HCT116 (cell line): ENCODE results near the gene MARCHF3. TPM values are rescaled to one million over a fixed set of nuclear protein-coding genes. Genes with fewer than 3 reads are reported as not detected.
"Not testable (repeated sequence)": the region's sequence is repeated elsewhere in the genome, so short reads cannot be mapped to it uniquely, and the experiment has no call there.

Experiments
- ATAC-seq: fragments of 200-7000 bp; cut with Tn5 transposase; 2 replicates; pipeline ENCODE4 v1.9.1; 2020; ENCODE audit warnings: mild to moderate bottlenecking, moderate library complexity
- BruUV-seq: library from RNA; stranded (reverse); fragments of 400-500 nt; replicated peaks from 2 replicates; lab custom pipeline; 2021; lab: Mats Ljungman, UMichigan
- CTCF ChIA-PET: fragments of 300-600 bp; sonication (Branson Sonifier 250); formaldehyde crosslinking; loops from one replicate; lab custom pipeline; 2021; ENCODE audit warnings: antibody characterized with exemption; lab: Charles Lee
- POLR2A ChIA-PET: fragments of 300-600, 350-600 bp; sonication (Branson Sonifier 250); formaldehyde crosslinking; loops from one replicate; lab custom pipeline; 2021; ENCODE audit warnings: antibody characterized with exemption; lab: Charles Lee
- RAD21 ChIA-PET, 2 experiments: fragments of 300-600 bp; sonication (Branson Sonifier 250); formaldehyde crosslinking; loops; one replicate each; lab custom pipeline; 2023; ENCODE audit warnings: low total read pairs in 2 of 2; ENCODE audit not compliant: uncharacterized antibody in 2 of 2, unreplicated experiment in 2 of 2, low non-redundant PET in 1 of 2; lab: Charles Lee
- DNase-seq: peaks from one replicate; pipeline ENCODE4 v3.0.0-alpha.2; 2010; ENCODE audit warnings: low read depth, low spot score
- H2AFZ ChIP-seq: fragments of 200-600 bp; shearing (Covaris generic), sonication (generic); 2 replicates; pipeline ENCODE4 v1.6.1; 2017; ENCODE audit warnings: low read depth, mixed run types, mixed read lengths, antibody characterized with exemption, low read length; ENCODE audit not compliant: poor library complexity, severe bottlenecking
- H3K27ac ChIP-seq: 2 replicates; pipeline ENCODE4 v1.5.1; 2012; ENCODE audit warnings: low read depth, low read length
- H3K27me3 ChIP-seq: fragments of 200-600 bp; sonication (generic); 2 replicates; pipeline ENCODE4 v1.6.1; 2016; ENCODE audit warnings: mixed run types, low read length, mixed read lengths; ENCODE audit not compliant: insufficient read depth
- H3K36me3 ChIP-seq, 2 experiments: fragments of 200-500 bp in 1 of 2; fragments of 200-600 bp in 1 of 2; sonication (Bioruptor generic) in 1 of 2; sonication (generic) in 1 of 2; 2 replicates each; pipeline versions ENCODE4 v1.5.1 to v1.6.1; 2014 to 2016; ENCODE audit warnings: low read length in 2 of 2, inconsistent platforms in 1 of 2, mixed read lengths in 1 of 2, mixed run types in 1 of 2; ENCODE audit not compliant: insufficient read depth in 2 of 2, control insufficient read depth in 1 of 2
- H3K4me1 ChIP-seq, 2 experiments: fragments of 200-600 bp in 1 of 2; sonication (generic) in 1 of 2; 2 replicates each; pipeline versions ENCODE4 v1.5.1 to v1.6.1; 2012 to 2017; ENCODE audit warnings: low read length in 2 of 2, inconsistent platforms in 1 of 2, mild to moderate bottlenecking in 1 of 2, mixed read lengths in 1 of 2, mixed run types in 1 of 2, moderate library complexity in 1 of 2; ENCODE audit not compliant: insufficient read depth in 2 of 2, control insufficient read depth in 1 of 2
- H3K4me2 ChIP-seq: fragments of 200-600 bp; sonication (generic); 2 replicates; pipeline ENCODE4 v1.6.1; 2017; ENCODE audit warnings: mixed run types, low read length, mixed read lengths
- H3K4me3 ChIP-seq, 2 experiments: fragments of 200-600 bp in 1 of 2; sonication (generic) in 1 of 2; replicated peaks in 1 of 2; 2 replicates each; pipeline ENCODE4 v1.5.1; 2011 to 2016; ENCODE audit warnings: low read length in 2 of 2, control low read depth in 1 of 2, low read depth in 1 of 2, mild to moderate bottlenecking in 1 of 2, mixed read lengths in 1 of 2, mixed run types in 1 of 2
- H3K79me2 ChIP-seq: fragments of 200-600 bp; sonication (generic); 2 replicates; pipeline ENCODE4 v1.6.1; 2017; ENCODE audit warnings: mild to moderate bottlenecking, mixed run types, low read length, moderate library complexity, mixed read lengths; ENCODE audit not compliant: insufficient read depth
- H3K9ac ChIP-seq: fragments of 200-600 bp; sonication (generic); 2 replicates; pipeline ENCODE4 v1.6.1; 2016; ENCODE audit warnings: low read length, mixed read lengths
- H3K9me2 ChIP-seq: fragments of 200-600 bp; sonication (generic), shearing (Covaris generic); 2 replicates; pipeline ENCODE4 v1.6.1; 2017; ENCODE audit warnings: mixed run types, mild to moderate bottlenecking, moderate library complexity; ENCODE audit not compliant: insufficient read depth
- H3K9me3 ChIP-seq, 2 experiments: fragments of 200-500 bp in 1 of 2; fragments of 200-600 bp in 1 of 2; sonication (Bioruptor generic) in 1 of 2; sonication (generic) in 1 of 2; 2 replicates each; pipeline ENCODE4 v1.6.1; 2014 to 2017; ENCODE audit warnings: low read length in 2 of 2, mixed read lengths in 2 of 2, inconsistent platforms in 1 of 2, low read depth in 1 of 2, mild to moderate bottlenecking in 1 of 2, mixed run types in 1 of 2, moderate library complexity in 1 of 2; ENCODE audit not compliant: control insufficient read depth in 1 of 2, insufficient read depth in 1 of 2
- H4K20me1 ChIP-seq: fragments of 200-600 bp; sonication (generic), shearing (Covaris generic); 2 replicates; pipeline ENCODE4 v1.6.1; 2017; ENCODE audit warnings: mixed run types, mild to moderate bottlenecking, moderate library complexity; ENCODE audit not compliant: insufficient read depth
- EGR1 ChIP-seq: IDR thresholded peaks from 2 replicates; pipeline ENCODE4 v1.6.1; 2012; ENCODE audit warnings: low read depth
- JUND ChIP-seq: IDR thresholded peaks from 2 replicates; pipeline ENCODE4 v1.6.1; 2012
- SIN3A ChIP-seq: IDR thresholded peaks from 2 replicates; pipeline ENCODE4 v1.6.1; 2012; ENCODE audit warnings: low read depth
- TCF7L2 ChIP-seq: IDR thresholded peaks from 2 replicates; pipeline ENCODE4 v1.7.0; 2011; ENCODE audit warnings: borderline replicate concordance, inconsistent platforms; ENCODE audit not compliant: insufficient read depth, insufficient read length; ENCODE audit errors: extremely low read depth
- intact Hi-C: fragments of 100-400 bp; cut with micrococcal nuclease; formaldehyde crosslinking; loops from 2 replicates; pipeline ENCODE4 v1.10.0; 2022
- total RNA-seq: library from RNA; stranded (reverse); gene quantifications from one replicate; pipeline ENCODE4 v1.2.1, GENCODE V29; 2021; ENCODE audit not compliant: unreplicated experiment
- TF ChIP-seq, protein P1 (sequence below), 3 experiments: fragments of 200-600 bp in 1 of 3; sonication (generic) in 1 of 3; IDR thresholded peaks in 2 of 3; conservative IDR thresholded peaks in 1 of 3; 2 replicates each; pipeline ENCODE4 v1.5.1; 2012 to 2017; ENCODE audit warnings: low read depth in 2 of 3, low read length in 2 of 3, antibody characterized with exemption in 1 of 3, borderline replicate concordance in 1 of 3, control low read depth in 1 of 3, mild to moderate bottlenecking in 1 of 3, mixed read lengths in 1 of 3, mixed run types in 1 of 3, moderate library complexity in 1 of 3; ENCODE audit not compliant: insufficient read depth in 1 of 3
- TF ChIP-seq, protein P2 (sequence below): IDR thresholded peaks from 2 replicates; pipeline ENCODE4 v1.6.1; 2012; ENCODE audit warnings: low read depth

MARCHF3 gene
- total RNA-seq, 1 experiment from 2014 or later: 2.3 TPM

DNA sequence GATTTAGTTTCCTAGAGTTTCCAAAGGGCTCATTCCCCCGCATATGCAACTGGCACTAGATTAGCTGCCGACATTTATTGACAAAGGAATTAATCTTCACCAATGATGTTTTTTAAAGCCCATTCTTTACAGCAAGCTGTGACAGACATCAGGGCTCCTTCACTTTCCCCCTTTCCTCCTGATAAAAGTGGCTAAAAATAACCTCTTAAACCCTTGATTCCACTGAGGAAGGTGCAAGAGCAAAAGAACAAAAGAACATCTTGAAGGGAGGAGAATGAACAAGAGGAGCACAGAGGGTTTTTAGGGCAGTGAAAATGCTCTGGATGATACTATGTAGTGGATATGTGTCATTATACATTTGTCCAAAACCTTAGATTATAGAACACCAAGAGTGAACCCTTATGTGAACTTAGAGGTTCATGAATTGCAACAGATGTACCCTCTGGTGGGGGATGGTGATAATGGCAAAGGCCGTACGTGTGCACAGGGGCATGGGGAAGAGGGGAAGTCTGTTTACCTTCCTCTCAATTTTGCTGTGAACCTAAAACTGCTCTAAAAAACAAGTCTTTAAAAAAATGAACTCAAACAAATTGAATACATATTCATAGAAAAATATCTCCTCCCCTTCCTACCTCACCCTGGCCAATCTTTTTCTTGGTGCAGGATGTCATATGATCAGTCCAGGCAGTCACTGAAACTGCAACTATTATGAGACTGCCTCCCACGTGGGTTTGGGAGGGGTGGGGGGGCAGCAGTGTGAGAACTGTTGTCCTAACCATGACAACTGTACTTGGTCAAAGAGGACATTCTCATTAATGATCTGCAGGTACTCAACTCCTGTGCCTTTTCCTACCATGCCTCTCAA is 83.0 kb downstream of the MARCHF3 start (continued):
- TF ChIP-seq, protein P1, sequence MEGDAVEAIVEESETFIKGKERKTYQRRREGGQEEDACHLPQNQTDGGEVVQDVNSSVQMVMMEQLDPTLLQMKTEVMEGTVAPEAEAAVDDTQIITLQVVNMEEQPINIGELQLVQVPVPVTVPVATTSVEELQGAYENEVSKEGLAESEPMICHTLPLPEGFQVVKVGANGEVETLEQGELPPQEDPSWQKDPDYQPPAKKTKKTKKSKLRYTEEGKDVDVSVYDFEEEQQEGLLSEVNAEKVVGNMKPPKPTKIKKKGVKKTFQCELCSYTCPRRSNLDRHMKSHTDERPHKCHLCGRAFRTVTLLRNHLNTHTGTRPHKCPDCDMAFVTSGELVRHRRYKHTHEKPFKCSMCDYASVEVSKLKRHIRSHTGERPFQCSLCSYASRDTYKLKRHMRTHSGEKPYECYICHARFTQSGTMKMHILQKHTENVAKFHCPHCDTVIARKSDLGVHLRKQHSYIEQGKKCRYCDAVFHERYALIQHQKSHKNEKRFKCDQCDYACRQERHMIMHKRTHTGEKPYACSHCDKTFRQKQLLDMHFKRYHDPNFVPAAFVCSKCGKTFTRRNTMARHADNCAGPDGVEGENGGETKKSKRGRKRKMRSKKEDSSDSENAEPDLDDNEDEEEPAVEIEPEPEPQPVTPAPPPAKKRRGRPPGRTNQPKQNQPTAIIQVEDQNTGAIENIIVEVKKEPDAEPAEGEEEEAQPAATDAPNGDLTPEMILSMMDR (IDR thresholded peaks at IDR 0.05 in 2 of 3, conservative IDR thresholded peaks at IDR 0.05 in 1 of 3; ENCODE audit: borderline replicate concordance in 1 of 3, insufficient read depth in 1 of 3, low read depth in 2 of 3, low read length in 2 of 3): no peak
- TF ChIP-seq, protein P2, sequence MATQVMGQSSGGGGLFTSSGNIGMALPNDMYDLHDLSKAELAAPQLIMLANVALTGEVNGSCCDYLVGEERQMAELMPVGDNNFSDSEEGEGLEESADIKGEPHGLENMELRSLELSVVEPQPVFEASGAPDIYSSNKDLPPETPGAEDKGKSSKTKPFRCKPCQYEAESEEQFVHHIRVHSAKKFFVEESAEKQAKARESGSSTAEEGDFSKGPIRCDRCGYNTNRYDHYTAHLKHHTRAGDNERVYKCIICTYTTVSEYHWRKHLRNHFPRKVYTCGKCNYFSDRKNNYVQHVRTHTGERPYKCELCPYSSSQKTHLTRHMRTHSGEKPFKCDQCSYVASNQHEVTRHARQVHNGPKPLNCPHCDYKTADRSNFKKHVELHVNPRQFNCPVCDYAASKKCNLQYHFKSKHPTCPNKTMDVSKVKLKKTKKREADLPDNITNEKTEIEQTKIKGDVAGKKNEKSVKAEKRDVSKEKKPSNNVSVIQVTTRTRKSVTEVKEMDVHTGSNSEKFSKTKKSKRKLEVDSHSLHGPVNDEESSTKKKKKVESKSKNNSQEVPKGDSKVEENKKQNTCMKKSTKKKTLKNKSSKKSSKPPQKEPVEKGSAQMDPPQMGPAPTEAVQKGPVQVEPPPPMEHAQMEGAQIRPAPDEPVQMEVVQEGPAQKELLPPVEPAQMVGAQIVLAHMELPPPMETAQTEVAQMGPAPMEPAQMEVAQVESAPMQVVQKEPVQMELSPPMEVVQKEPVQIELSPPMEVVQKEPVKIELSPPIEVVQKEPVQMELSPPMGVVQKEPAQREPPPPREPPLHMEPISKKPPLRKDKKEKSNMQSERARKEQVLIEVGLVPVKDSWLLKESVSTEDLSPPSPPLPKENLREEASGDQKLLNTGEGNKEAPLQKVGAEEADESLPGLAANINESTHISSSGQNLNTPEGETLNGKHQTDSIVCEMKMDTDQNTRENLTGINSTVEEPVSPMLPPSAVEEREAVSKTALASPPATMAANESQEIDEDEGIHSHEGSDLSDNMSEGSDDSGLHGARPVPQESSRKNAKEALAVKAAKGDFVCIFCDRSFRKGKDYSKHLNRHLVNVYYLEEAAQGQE: no peak
- TF ChIP-seq SIN3A (no peak), TCF7L2 (no peak), JUND (no peak), EGR1 (no peak)
- TF ChIP-seq, all 23 proteins: peak for 0

DNA sequence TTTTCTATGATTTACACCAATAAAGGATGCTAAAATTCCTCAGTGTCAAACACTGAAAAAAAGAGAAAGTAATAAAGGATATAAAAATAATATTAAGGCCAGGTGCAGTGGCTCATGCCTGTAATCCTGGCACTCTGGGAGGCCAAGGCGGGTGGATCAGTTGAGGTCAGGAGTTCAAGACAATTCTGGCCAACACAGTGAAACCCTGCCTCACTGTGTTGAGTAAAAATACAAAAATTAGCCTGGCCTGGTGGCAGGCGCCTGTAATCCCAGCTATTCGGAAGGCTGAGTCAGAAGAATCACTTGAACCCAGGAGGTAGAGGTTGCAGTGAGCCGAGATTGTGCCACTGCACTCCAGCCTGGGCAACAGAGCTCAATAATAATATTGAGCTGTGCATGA is 87.5 kb downstream of the MARCHF3 start:
- H4K20me1 ChIP-seq, CTCF ChIA-PET, DNase-seq, H3K4me2 ChIP-seq, RAD21 ChIA-PET, H3K4me3 ChIP-seq, H2AFZ ChIP-seq, BruUV-seq, POLR2A ChIA-PET, H3K4me1 ChIP-seq, ATAC-seq, H3K36me3 ChIP-seq, H3K79me2 ChIP-seq, H3K27ac ChIP-seq, H3K9me3 ChIP-seq, H3K9me2 ChIP-seq, H3K9ac ChIP-seq, intact Hi-C loops, H3K27me3 ChIP-seq: not testable (repeated sequence)
